Hematopoietic multipotent progenitor cell treated with erythropoietin and hydrocortisone succinate and interleukin-3 and kit ligand, for 15 days (in vitro differentiated cells): Measurements from ENCODE around the gene SPEG.

ENCODE experiments used
- DNase-seq: peaks from one replicate; pipeline ENCODE4 v3.0.0-alpha.2; 2015; ENCODE audit warnings: low spot score

Gene SPEG

DNA sequence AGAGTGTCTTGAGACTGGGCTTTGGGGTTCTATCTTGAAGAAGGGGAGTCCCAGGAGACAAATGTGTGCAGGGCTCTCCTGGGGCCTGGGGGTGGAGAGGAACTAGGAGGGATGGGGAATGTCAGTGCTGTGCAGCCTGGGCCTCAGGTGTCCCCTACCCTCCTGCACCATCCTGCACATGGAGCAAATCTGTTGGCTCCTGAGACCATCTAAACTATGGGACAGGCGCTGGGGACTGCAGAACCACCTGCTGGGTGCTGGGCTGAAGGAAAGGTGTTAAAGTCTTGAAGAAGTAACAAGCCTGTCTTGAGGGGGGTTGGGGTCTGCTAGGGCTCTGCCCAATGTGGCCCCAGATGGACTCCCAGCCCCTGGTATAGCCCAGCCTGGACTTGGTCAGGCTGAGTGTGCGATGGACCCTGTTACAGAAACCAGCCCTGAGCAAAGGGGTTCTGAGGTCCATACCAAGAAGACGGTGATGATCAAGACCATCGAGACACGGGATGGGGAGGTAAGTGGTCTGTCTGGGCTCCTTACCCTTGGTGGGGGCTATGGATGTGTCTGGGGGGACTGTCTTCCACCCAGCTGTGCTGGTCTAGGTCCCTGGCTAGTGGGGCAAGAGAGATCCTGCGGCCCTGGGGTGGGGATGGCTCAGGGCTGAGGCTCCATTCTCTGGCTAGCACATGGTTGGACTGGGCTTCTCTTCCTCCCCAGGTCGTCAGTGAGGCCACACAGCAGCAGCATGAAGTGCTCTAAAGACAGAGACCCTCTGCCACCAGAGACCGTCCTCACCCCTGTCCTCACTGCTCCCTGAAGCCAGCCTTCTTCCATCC is 9.2 kb upstream of the SPEG start:
- no peak for DNase-seq

DNA sequence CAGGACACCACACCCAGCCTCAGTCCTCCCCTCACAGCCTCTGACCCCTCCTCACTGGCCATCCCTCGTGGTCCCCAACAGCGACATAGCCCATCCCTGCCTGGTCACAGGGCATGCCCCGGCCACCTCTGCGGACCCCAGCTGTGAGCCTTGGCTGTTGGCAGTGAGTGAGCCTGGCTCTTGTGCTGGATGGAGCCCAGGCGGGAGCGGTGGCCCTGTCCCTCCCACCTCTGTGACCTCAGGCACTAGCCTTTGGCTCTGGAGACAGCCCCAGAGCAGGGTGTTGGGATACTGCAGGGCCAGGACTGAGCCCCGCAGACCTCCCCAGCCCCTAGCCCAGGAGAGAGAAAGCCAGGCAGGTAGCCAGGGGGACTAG is 8.6 kb upstream of the SPEG start:
- no peak for DNase-seq

DNA sequence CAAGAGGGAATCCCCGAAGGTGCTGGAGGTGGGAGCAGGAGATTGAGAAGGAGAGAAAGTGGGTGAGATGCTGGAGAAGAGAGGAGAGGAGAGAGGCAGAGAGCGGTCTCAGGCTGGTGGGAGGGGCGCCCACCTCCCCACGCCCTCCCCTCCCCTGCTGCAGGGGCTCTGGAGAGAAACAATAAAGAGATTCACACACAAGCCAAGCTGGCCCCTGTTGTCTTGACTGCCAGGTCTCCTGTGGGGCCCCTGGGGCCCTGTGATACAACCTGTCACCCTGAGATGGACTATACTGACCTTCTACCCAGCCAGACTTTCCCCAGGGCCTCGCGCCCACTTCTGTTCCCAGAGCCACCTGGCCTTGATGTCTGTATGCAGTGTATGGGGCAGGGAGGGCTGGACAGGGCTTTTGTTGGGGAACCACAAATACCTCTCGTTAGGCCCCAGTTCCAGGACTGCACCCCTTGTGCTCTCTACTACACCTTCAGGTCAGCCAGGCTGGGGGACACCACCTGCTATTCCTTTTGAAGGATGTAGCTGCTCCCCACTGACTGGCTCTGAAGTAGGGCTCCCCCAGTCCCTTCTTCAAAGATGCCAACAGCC is 8.0 kb upstream of the SPEG start:
- DNase-seq, result no peak

DNA sequence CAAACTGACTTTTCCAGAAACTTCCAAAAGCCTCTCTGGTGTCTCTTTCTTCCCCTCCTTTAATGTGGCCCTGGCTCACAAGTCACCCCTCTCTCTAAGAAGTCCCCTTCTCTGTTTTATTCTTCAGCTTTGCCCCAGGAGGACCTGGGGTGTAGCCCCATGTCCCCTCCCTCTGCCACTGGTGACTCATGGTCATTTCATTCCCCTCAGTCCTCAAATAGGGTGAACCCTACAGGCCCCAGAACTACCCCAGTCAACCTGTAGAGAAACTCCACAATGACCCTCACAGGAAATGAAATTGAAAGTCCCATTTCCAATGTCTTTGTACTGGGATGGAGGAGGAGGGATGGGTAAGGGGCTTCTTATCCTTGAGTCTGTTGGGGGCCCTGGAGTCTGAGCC is 6.2 kb upstream of the SPEG start:
- no peak for DNase-seq

- no peak for DNase-seq
These were observed 4.6 kb upstream of the SPEG start for GRCh38 chr2:219429958-219430606.

GRCh38 chr2:219430633-219431615 is 3.7 kb upstream of the SPEG start:
- DNase-seq, result no peak

GRCh38 chr2:219433666-219434467 is 776 bp upstream of the SPEG start:
- DNase-seq, result peak; percentile 8

GRCh38 chr2:219434468-219434717 is 250 bp upstream of the SPEG start:
- no peak for DNase-seq

DNA sequence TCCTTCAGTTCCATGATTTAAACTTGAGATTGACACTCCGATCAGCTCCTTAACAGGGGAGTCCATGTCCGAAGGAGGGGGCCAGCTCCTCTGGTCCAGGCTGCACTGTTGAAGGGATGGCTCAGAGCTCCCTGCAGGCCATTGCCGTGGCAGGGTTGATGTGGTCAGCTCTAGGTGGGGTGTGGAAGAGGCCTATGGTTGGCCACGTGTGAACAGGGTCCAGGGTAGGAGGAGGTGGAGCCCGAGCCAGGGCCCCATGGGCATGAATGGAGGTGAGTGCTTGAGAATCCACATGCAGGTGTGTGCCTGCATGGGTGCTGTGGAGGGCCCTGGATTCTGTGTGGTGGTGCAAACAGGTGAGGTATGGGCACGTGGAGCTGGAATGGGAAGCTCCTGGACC is 1.1 kb downstream of the SPEG start:
- no peak for DNase-seq

- DNase-seq, result no peak
These were observed 1.8 kb downstream of the SPEG start for GRCh38 chr2:219436491-219436890.

DNA sequence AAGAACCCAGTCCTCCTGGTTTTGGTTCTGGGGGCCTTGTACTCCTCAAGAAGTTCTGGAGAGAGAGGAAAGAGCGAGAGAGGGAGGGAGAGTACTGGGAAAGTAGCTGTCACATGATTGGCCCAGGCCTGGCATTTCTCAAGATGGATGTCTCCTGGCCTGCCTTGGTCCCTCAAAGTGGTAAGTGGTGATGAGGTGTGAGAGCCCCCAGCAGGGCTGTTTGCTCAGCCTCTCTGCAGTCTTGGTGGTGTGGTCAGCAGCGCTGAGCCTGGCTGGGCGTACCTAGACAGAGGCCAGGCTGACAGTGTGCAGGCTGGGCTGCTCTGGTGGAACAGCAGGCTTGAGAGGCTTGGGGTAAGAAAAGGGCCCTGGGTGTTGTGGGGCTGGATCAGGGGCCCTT is 2.5 kb downstream of the SPEG start:
- DNase-seq, result no peak

DNA sequence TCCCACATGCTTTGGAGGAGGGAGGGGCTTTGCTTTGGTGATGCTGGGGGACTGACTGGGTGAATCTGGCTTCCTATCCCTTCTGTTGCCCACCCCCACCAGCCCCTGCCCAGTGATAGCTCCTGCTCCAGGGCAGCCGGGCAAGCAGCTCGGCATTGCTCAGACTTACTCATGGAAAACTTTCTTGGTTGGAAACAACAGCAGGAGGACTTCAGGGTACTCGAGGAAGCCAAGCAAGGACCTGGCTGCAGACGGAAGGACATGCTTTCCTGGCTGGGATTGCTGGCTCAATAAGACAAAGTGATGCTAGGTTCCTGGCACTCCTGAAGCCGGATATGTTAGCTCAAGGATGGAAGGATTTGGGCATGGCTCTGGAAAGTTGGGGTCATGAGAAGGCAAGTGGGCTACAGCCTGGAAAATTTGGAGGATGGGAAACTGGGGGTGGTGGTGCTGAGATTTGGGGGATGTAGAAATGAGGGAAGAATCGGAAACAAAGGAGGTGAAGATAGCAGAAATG is 3.1 kb downstream of the SPEG start:
- no peak for DNase-seq

DNA sequence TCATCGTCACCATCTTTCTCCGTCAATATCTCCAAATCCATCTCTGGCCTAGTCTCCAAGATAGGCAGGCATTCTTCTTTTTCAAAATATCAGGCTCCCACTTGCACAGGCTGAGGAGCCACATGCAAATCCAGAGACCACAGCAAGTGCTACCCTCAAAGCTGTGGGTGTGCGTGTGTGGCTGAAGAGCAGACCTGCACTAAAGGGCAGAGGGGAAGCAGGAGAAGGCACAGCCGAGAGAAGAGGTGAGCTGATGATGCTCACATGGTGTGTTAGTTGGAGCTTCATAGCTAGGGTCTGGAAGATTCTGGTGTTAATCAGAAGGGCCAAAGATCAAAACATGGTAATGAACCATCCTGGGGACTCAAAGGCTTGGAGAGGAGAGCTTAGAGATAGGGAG is 3.8 kb downstream of the SPEG start:
- DNase-seq, result no peak

DNA sequence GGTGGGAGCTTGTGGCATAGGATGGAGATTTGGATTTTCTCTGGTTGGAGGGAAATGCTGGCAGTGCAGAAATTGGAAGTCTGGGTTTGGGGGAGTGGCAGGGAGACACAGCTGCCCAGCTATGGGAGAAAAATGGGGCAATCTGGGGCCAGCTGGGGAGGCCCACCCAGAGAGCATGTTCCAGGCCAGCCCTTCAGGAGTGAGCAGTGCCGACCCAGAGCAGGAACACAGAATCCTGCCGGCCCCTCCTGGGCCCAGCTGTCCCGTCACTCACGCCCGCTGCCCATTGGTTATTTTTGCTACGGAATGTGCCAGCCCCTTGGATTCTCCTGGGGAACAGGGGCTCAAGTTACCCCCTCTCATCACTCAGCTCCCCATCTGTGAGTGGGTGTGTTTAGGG is 4.9 kb downstream of the SPEG start:
- no peak for DNase-seq

- DNase-seq, result no peak
These were observed 6.0 kb downstream of the SPEG start for GRCh38 chr2:219440388-219441256.

GRCh38 chr2:219441451-219442255 is 7.0 kb downstream of the SPEG start:
- DNase-seq, result no peak

DNA sequence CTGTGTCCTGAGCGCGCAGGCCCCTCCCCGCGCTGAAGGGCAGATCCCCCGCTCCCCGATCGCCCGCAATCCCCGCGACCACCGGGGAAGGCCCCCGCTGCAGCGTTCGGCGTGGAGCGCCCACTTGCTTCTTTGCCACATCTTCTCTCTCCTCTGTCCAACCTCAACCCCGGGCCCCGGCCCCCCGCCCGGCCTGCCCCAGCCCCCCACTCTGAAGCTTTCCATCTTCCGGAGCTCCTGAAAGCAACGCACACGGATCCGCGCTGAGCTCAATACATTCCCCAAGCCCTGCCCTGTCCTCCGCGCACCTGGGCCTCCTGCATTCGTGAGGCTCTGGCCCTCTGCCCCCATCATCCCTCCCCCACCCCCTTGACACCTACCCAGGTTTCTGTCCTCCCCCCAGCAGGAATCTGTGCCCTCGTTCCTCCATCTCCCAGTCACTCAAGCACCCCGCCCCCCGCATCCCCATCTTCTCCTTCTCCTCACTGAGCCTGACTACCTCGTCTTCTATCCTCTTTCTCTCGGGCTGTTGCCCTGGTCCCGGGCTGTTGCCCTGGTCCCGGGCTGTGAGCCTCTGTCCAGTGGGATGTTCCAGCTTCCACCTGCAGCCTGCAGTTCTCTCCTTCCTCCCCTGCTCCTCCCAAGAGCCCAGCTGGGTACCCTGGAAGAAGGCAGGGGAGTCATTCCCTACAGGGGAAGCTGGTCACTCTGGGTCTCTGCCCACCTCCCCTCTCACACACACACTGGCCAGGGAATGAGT is 7.8 kb downstream of the SPEG start:
- no peak for DNase-seq

GRCh38 chr2:219443016-219443696 is 8.5 kb downstream of the SPEG start:
- DNase-seq, result no peak
